Stimulated activated CD4-positive, alpha-beta T cell treated with anti-CD3 and anti-CD28 coated beads, Interleukin-4, amount 100 ng/mL, for 1 hour (primary cell): ENCODE data around the gene RIMKLB.
A peak's percentile ranks its signal among the peaks of the same experiment; 100 is the strongest.

Source experiments
- DNase-seq: peaks from one replicate; pipeline ENCODE4 v3.0.0-alpha.2; 2020

Gene RIMKLB, protein sequence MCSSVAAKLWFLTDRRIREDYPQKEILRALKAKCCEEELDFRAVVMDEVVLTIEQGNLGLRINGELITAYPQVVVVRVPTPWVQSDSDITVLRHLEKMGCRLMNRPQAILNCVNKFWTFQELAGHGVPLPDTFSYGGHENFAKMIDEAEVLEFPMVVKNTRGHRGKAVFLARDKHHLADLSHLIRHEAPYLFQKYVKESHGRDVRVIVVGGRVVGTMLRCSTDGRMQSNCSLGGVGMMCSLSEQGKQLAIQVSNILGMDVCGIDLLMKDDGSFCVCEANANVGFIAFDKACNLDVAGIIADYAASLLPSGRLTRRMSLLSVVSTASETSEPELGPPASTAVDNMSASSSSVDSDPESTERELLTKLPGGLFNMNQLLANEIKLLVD

DNA sequence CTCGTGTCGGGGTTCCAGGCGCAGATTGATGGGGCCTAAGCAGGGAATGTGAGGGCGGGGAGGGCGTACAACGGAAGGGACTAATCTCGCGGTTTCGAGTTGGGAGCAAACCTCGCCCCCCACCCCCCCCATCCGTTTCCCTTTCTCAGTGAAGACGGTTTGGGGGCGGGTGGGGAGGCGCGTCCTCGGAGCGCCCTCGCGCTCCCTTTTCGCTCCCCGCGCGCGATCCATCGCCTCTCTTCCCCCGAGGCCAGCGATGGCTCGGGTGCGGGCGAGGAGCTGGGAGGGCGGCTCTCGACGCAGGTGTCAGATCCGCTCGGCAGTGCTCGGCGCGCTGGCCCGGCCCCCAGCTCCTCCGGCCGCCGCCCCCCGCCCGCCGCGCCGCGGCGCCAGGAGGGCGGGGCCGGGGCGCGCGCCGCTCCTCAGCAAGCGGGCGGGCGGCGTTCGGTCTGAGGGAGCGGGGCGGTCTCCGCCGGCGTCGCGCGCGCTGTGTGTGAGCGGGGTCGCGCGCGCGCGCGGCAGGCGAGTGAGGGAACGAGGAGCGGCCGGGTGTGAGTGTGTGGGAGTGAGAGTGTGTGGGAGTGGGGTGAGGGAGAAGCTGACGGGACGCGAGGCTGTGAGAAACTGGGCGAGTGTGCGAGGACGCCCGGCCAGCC lies at the start of gene RIMKLB:
RIMKLB (plus strand) TSS at position 516 of the 656 bp plus-strand sequence. CDS start 15,876 bp downstream, outside the sequence.
- peak; percentile 81 for DNase-seq

DNA sequence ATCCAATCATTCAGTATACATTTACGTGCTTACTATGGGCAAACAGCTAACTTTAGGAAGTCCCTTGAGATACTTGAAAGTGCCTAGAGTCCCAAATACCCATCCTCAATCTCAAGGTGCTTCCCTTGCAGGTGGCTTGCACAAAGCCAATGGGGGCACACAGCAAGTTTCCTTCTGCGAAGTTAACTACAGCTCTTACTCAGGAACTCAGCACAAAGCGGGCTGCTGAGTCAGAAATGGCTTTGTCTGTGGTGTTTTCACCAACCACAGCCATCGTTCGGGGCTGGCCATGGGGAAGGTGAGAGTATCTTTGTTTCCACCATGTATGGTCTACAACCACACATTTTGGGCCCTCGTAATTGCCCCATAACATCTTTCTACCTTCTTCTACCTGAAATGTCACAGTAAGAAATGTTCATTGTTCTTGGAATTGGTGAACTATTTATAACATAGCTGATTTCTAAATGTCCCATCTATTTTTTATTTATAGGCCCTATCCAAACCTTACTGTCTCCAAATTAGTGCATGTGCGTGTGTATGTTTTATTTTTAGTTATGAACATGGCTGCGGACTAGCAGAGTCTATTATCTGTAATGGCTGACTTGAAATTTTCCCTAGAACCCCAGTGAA lies 49.1 kb upstream of the RIMKLB start:
- peak; percentile 40 for DNase-seq

DNA sequence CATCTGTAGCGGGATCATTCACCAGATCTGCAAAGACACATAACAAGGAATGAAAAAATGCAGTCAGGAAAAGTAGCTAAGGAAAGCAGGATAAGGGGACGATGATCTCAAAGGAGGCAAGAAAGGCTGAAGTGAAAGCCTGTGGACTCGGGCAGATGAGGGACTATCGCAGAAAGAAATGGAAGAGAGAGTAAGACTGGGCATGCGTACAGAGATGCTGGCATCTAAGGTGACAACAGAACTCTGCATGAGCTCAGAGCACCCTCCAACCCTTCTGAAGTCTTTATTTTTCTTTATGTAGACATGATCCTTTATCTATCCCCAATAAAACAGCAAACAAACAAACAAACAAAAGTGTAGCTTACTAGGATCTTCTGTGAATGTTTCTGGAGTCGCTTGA lies 42.4 kb upstream of the RIMKLB start:
- DNase-seq, result no peak

DNA sequence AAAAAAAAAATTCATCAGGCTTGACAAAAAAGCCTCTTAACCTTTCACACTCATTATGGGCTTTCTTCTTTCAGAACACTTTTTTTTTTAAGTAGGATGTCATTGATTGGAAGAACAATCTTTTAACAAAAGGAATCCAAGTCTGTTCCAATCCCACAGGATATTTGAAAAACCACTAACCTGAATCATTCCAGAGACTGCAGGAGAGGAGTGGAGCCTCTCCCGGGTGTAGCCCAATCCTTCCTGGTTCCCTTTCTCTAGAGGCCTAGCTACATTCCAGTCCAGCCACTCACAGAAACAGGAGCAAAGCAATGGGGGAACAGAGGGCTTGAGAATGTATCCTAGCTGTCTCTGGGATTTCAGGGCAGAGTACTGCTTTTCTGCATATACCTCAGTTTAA lies 39.4 kb upstream of the RIMKLB start:
- no peak for DNase-seq

DNA sequence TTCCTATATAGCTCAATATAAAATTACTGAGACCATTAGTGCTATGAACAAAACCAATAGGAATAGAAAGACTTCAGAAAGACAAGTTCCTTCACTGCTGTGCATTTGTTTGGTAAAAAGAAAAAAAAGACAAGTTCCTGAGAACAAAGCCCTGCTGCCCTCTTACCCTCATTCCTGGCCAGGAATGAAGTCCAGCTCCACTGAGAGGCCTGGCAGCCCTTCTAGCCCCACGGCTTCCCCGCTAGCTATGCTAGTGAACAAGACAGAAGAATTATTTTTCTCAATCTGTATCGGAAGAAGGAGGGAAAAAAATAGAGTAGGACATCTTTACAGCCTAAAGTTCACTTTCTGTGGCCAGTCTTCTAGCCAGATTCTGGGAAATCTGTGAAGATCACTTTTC lies 36.8 kb upstream of the RIMKLB start:
- no peak for DNase-seq

DNA sequence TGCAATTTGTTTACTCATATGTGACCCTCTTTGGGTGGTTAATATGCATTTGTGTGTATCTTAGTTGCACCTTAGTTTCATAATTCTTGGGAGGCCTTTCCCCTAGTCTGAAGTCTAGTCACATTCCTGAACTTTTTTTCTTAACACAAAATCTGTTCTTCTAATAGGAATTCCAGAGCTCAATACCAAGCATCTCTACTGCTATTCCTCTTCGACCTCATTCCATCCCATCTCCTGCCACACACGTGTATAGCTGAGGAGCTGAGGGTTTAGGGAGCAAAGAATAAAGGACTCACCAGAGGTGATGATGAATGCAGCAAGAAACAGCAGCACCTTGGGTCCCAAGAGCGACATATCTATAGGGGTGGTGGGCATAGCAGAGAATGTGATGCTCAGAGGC lies 36.0 kb upstream of the RIMKLB start:
- DNase-seq, result no peak

DNA sequence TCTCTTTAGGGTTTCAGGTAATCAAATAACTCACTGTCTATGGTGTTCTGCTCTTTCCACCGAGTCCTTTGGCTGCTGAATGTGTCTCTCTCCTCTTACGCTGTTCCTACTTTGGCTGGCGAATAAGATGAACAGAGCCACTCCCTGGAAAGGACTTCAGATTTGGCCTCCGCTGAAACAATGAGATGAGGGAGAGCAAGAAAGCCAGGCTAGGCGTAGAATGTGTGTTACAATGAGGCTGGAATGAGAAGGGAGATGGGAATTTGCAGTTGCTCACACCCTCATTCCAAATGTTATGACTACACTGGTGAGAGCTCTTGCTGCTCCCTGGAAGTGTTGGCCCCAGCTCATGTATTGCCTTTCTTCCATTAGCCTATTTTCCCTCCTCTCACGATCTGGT lies 35.2 kb upstream of the RIMKLB start, which contains the start of gene MFAP5:
MFAP5 (minus strand) TSS at position 234 of the 400 bp plus-strand sequence. CDS start 722 bp downstream, outside the sequence.
- DNase-seq, result no peak

GRCh38 chr12:8664228-8664913 lies 33.4 kb upstream of the RIMKLB start:
- DNase-seq, result no peak

GRCh38 chr12:8665759-8666158 lies 32.0 kb upstream of the RIMKLB start:
- no peak for DNase-seq

DNA sequence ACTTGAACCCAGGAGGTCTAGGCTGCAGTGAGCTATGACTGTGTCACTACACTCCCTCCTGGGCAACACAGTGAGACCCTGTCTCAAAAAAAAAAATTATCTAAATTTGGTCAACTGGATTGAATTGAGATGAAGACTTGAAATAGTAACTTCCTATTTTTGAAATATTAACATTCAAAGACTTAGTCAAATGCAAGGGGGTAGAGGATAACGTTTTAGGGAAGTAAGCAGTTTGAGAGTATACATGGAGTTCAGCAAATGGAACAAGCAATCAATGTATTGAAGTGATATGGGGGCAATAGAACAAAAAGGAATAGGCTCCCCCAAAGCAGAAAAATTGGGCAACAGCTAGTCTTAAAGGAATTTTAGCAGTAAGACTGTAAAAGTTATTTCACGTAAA lies 30.5 kb upstream of the RIMKLB start:
- DNase-seq, result no peak

- DNase-seq, result no peak
Observed at GRCh38 chr12:8668441-8668840, 29.4 kb upstream of the RIMKLB start.

- DNase-seq, result no peak
Observed at GRCh38 chr12:8672381-8672780, 25.4 kb upstream of the RIMKLB start.

GRCh38 chr12:8675591-8676036 lies 22.2 kb upstream of the RIMKLB start:
- no peak for DNase-seq

DNA sequence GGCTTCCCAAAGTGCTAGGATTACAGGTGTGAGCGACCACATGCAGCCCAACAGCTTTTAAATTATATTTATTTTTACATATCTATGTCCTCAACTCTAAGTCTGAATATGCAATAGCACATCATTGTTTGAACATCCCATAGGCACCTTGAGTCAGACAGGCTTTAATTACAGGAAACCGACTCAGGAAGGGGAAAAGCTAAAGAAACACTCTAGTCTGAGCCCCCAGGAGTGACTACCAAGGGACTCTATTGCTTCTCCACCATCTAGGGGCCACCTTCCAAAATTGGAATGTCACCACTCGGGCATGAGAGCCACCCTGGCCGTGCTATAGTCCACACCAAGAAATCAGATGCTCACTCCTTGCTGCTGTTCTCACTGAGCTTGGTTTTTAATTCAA lies 21.1 kb upstream of the RIMKLB start:
- no peak for DNase-seq

DNA sequence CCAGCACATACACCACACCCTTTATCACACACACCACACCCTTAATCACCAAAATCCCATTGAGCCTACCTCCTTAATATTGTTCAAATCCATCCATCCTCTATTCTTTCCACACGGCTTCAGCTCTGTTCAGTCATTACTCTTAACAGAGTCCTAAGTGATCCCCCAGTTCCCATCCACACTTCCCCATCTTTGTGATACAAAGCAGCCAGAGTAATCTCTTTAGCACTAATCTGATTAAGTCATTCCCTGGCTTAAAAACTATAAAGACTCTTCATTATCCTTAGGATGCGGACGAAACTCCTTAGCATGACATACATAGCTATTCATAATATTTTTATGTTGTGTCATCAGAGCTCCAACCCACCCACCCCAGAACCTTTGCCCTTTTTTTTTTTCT lies 20.4 kb upstream of the RIMKLB start:
- no peak for DNase-seq

DNA sequence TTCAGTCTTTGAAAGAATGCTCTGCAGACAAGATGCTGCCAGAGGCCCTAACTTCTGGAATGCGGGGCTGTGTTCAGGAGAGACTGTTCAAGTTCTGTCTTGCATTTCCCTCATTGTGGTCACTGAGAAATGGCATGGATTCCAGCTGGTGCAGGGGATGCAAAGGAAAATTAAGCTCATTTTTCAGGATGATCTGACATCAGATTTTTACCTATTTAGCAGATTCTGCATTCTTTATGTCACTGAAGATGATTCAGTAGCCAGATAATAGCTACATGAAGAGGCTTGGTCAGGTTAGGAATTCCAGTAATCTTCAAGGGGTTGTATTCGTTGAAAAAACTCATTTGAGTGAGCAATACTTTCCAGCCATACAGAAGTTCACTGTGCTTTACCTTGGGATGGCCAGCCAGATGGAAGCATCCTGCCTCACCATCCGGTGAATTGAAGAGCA lies 19.1 kb upstream of the RIMKLB start:
- DNase-seq, result no peak

DNA sequence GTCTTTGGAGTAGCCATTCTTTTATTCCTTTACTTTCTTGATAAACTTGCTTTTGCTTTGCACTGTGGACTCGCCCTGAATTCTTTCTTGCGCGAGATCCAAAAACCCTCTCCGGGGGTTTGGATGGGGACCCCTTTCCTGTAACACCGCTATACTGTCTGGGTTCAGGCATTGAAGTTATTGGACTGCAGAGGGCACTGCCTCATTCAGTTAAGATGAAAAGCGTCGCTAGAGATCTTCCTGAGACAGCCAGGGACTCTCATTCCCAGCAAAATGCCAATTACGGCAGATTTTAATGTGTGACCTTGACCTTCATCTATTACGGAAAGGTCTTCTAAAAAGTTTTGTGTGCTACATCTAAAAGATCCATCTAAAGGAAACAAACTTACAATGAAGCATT lies 17.3 kb upstream of the RIMKLB start:
- no peak for DNase-seq

DNA sequence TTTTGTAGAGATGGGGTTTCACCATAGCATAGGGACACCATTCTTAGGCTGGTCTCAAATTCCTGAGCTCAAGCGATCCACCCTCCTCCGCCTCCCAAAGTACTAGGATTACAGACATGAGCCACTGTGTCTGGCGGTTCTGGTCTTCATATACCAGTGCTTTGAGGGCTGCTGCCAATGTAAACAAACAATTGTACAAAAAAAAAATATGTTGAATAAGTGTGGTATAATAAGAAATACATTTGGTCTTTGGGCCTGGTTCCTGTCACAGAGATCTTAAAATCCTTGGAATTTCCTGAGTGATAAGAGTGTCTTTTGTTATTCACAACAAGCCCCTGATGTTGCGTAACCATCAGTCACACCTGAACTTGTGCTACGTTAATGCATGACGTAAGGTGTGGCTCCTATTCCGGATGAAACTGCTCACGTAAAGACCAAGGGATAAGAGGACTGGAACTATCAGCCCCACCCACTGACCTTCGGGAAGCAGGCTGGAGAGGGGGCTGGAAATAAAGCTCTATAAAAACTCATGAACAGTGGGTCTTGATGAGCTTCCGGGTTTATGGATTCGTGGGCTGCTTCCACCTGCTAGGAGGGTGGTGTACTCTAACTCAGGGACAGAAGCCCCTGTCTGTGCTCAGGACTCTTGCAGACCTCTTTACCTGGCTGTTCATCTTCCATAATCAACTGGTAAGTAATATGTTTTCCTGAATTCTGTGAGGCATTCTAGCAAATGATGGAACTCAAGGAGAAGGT lies 16.5 kb upstream of the RIMKLB start:
- no peak for DNase-seq

DNA sequence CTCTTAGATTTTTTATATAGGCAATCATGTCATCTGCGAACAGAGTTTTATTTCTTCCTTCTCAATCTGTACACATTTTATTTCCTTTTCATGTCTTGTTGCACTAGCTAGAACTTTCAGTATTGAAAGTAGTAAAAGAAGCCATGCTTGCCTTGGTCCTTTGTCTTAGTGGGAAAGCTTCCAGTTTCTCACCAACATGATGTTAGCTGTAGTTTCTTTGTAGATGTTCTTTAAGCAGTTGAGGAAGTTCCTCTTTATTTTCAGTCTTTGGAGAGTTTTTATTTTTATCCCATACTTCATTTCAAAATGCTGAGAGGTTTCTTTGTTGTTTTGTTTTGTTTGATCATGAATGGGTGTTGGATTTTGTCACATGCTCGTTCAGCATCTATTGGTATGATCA lies 12.7 kb upstream of the RIMKLB start:
- DNase-seq, result no peak

DNA sequence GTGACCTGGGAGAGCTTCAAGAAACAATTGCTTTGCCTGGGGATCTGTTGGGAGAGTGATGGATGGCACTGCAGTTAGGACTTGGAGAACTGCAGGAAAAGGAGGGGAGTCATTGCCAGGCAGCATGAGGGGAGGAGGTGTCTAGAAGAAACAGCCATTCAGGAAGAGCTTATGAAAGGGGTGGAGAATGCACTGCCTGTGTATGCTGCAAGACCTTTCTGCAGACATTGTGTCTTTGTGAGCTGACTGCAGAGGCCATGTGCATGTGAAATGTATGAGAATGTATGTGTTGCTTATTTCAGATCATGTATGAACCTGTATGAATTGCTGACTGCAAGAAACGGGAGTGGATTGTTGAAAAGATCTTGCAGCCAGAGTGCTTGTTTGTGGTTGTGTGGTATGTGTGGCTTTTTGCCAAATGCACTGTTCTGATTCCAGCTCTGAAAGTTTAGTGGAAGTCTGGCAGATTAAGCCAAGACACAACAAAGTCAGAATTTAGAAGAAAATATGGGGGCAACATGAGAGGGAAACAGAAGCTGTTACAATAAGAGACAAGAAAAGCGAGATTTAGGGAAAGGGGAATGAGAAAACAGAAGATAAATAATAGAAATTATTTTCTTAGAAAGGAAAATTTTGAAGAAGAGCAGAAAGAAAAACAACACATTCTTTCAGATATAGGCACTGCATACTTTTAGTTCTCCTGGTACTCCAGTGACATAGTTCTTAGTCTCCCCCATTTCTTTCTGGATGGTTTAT lies 9.8 kb upstream of the RIMKLB start:
- no peak for DNase-seq

DNA sequence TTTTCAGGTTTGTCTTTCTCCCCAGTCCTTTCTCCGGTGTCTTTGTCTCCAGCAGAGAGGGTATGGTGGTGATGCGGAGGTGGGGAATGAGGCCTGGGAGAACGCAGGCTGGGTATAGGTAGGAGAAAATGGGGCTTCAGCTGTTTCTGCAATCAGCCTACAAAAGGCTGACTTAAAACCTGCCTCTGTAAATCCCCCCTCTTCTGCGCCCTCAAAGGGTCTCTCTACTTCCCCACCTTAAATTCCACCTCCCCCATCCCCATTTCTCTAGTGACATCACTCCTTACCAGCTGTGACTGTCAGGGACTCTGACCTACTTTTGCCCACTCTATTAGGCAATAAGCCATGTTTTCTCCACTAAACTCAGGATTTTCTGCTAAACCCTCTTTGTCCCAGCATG lies 8.1 kb upstream of the RIMKLB start:
- no peak for DNase-seq

DNA sequence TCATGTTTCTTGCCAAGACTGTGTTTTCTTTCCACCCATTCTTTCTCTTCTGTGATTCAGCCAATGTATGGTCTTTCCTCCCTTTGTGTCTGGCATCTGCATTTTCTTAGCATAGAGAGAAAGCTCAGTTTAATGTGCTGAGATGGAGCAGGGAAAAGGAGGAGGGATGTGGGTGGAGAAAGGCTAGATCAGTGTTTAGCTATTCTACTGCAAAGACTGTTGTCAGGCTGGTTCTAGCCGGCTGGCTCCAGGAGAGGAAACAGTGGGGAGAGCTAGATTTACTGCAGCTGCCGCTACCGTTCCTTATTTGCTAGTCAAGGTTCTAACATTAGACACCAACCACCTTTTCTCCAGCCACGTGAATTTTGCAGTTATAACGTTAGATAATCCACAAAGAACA lies 5.2 kb upstream of the RIMKLB start:
- no peak for DNase-seq
